HG03280 (cell line): ENCODE results near the gene CCDC60.

Source experiments
- ATAC-seq: cut with Tn5 transposase; IDR thresholded peaks from one replicate; pipeline ENCODE4 v1.9.1; 2021; ENCODE audit warnings: mild to moderate bottlenecking, moderate library complexity; ENCODE audit not compliant: unreplicated experiment

CCDC60 gene

GRCh38 chr12:119444462-119445044 lies 110.0 kb downstream of the CCDC60 start:
- no peak for ATAC-seq

GRCh38 chr12:119446459-119446858 lies 111.9 kb downstream of the CCDC60 start:
- no peak for ATAC-seq

- no peak for ATAC-seq
Measured at GRCh38 chr12:119447126-119447525, 112.6 kb downstream of the CCDC60 start.

GRCh38 chr12:119447618-119448017 lies 113.1 kb downstream of the CCDC60 start:
- no peak for ATAC-seq

- ATAC-seq = no peak
Measured at GRCh38 chr12:119448611-119449131, 114.1 kb downstream of the CCDC60 start.

GRCh38 chr12:119450771-119451170 lies 116.2 kb downstream of the CCDC60 start:
- no peak for ATAC-seq

- ATAC-seq = no peak
Measured at GRCh38 chr12:119456824-119457223, 122.3 kb downstream of the CCDC60 start.

GRCh38 chr12:119457271-119457670 lies 122.7 kb downstream of the CCDC60 start:
- ATAC-seq = no peak

- no peak for ATAC-seq
Measured at GRCh38 chr12:119459481-119459880, 125.0 kb downstream of the CCDC60 start.

- ATAC-seq = no peak
Measured at GRCh38 chr12:119460876-119461275, 126.3 kb downstream of the CCDC60 start.

DNA sequence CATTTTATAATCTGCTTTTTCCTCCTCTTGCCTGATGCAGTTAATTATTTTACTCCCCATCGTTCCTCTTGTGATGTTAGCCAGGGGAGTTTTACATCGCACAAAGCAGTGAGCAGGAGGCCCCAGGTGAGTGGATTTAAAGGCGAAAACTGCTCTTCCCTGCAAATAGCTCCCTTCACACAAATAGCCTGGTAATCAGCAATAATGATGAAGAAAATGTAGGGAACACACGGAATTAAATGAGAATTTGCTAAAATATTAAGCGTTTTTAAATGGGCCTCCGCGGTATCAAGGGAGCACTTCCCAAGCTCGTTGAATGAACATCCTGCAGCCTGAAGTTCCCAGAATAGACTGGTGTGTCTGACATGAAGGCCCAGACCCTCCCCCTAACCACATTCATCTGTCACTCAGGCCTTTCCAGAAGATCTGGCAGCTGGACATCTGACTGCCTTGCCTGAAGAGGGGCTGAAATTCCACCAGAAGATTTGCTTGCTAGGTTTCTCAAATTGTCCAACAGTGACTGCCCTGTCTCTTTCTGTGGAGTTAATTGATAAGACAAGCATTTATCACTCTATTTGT lies 127.2 kb downstream of the CCDC60 start:
- ATAC-seq = no peak

DNA sequence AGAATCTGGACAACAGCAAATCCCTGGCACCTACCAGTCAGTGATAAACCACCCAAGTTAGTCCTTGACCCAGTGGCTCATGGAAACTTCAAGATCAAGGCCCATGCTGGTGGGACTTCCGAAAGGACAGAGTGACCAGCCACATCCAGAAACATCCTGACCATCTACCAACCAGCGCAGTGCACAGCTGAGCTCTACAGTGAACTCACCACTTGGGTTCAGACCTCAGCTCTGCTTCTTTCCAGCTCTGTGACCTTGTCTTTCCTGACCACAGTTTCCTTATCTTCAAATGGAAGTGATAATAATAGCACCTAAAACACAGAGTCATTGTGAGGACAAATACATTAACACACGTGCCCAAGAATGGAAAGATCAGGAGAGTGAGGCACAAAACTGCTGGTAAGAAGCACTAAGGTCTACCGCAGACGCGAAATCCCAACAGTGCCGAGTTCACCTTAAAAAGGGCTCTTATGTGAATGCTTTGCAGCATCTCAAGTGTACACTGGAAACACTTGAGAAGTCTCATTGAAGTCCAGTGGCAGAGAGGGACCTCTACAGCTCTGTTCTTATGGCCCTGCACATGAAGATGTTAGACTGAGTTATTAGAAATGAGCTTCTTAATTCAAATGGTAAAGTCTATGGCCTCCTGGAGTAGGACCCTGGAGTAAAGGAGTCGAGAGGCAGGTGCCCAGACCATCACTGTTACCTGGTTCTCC lies 128.8 kb downstream of the CCDC60 start:
- ATAC-seq = no peak

GRCh38 chr12:119468296-119468695 lies 133.8 kb downstream of the CCDC60 start:
- ATAC-seq = no peak

DNA sequence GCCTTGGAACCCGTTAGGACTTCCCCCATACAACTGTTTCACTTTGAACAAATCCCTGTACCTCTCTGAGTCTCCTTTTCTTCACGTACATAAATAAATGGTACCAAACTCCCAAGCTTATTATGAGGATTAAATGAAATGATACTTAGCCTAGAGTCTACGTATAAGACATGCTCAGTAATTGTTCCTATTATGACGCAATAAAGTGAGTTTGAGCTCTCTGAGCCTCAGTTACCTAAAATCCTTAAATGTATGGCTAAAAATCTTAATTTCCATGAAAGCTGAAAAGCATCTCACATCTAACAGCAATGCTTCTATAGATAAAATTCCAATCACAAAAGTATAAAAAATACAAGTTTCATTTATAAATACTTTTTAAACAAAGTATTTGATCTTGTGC lies 141.1 kb downstream of the CCDC60 start:
- ATAC-seq = no peak

DNA sequence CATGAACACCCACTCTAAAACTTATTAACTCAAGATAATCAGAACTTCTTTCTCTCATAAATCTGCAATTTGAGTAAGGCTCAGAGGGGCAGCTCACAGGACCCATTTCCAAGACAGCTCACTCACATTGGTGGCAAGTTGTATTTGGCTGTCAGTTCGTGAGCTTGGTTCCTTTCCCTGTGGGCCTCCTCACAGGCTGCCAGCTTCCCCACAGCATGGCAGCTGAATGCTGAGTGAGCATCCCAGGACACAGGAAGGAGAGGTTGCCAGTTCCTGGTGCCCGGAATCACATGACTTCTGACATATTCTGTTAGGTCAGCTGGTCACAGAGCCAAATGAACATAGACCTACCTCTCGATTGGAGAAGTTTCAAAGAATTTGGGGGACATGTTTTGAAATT lies 142.4 kb downstream of the CCDC60 start:
- ATAC-seq = no peak

GRCh38 chr12:119479121-119479561 lies 144.6 kb downstream of the CCDC60 start:
- no peak for ATAC-seq

GRCh38 chr12:119480551-119480950 lies 146.0 kb downstream of the CCDC60 start:
- no peak for ATAC-seq

GRCh38 chr12:119486599-119487154 lies 152.1 kb downstream of the CCDC60 start:
- no peak for ATAC-seq

GRCh38 chr12:119491814-119492213 lies 157.3 kb downstream of the CCDC60 start:
- no peak for ATAC-seq

DNA sequence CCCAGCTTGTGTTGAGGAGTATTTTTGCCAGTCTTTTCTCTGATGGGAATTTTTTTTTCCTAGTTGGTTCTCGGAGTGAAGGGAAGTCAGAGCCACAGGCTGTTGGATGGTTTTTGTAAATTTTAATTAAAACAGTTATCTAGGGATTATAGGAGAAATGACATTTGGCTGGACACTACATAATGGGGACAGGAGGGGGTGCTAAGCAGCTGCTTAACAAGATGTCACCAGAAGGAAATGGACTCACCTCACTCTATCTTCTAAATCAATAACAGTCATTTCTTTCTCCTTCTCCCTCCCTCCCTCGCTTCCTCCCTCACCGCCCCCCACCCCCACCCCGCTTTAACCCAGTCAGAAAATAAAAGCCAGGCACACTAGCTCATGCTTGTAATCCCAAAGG lies 165.7 kb downstream of the CCDC60 start:
- ATAC-seq = no peak

DNA sequence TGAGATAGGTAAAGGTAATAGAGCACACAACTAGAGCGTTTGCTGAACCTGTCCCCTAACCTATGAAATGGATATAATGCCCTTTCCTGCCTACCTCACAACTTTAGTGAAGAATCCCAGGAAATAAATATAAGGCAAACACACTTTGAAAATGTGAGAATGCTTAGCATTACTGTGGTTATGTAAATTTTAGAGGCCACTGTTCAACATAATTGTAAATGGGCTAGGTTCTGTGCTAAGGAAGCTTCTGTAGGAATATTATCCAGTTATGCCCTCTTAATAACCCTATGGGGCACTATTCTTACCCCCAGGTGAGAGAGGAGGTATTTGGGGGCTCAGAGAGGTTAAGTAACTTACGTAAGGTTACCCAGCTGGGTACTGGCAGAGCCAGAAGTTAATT lies 166.5 kb downstream of the CCDC60 start:
- ATAC-seq = no peak

- ATAC-seq = no peak
Measured at GRCh38 chr12:119505001-119505400, 170.5 kb downstream of the CCDC60 start.
